ENCODE data around the gene TIGAR. TPM values are rescaled to one million over a fixed set of nuclear protein-coding genes. Genes with fewer than 3 reads are reported as not detected.
A peak's percentile ranks its signal among the peaks of the same experiment; 100 is the strongest.

The TIGAR gene
- polyA plus RNA-seq, 1 donor from 2014 or later: 10.0 TPM

- no peak for TF ChIP-seq REST (IDR thresholded peaks at IDR 0.05; ENCODE audit: borderline replicate concordance)
- no peak for TF ChIP-seq EZH2 (IDR thresholded peaks at IDR 0.05; ENCODE audit: borderline replicate concordance, insufficient read depth, low read length, poor library complexity, severe bottlenecking)
- no peaks in the 10 kb centered on the region for H4K20me1 ChIP-seq (ENCODE audit: insufficient read depth)
- no peak overlapping the region for H3K4me2 ChIP-seq (ENCODE audit: low read length)
- no peaks in the 10 kb centered on the region for H3K36me3 ChIP-seq (ENCODE audit: insufficient read depth, low read length)
- no peaks in the 10 kb centered on the region for H3K9me3 ChIP-seq (ENCODE audit: low read length)
- H3K9ac ChIP-seq (ENCODE audit: low read length): no peak overlapping the region
- no peaks in the 10 kb centered on the region for H3K27me3 ChIP-seq (ENCODE audit: insufficient read depth, low read depth, low read length)
- no peaks in the 10 kb centered on the region for H3K9me2 ChIP-seq (ENCODE audit: insufficient read depth, low read length)
- peak overlapping the region; percentile 100 for H3K4me3 ChIP-seq (ENCODE audit: low read length)
- peaks cover 10% of the 10 kb centered on the region for H3K79me2 ChIP-seq (replicated peaks; ENCODE audit: insufficient read depth, low read length)
- no peak overlapping the region for H3K27ac ChIP-seq (ENCODE audit: low read length)
- no peak overlapping the region for H2AFZ ChIP-seq (ENCODE audit: low read depth, low read length)
- H3F3A ChIP-seq (ENCODE audit: insufficient read depth, low read length, poor library complexity, severe bottlenecking): no peaks in the 10 kb centered on the region
Observed at GRCh38 chr12:4322726-4323125, 1.7 kb downstream of the TIGAR start.

GRCh38 chr12:4323396-4323795 lies 2.4 kb downstream of the TIGAR start:
- H3K4me3 ChIP-seq (ENCODE audit: low read length): no peak overlapping the region

More at GRCh38 chr12:4323396-4323795, 2.4 kb downstream of the TIGAR start:
- TF ChIP-seq RAD21 (conservative IDR thresholded peaks at IDR 0.05) (no peak), EP300 (conservative IDR thresholded peaks at IDR 0.05; ENCODE audit: poor library complexity, severe bottlenecking) (no peak), EZH2 (IDR thresholded peaks at IDR 0.05; ENCODE audit: borderline replicate concordance, insufficient read depth, low read length, poor library complexity, severe bottlenecking) (no peak), MXI1 (conservative IDR thresholded peaks at IDR 0.05; ENCODE audit: poor library complexity, severe bottlenecking) (no peak), CTCF (IDR thresholded peaks at IDR 0.05; ENCODE audit: poor library complexity, severe bottlenecking) (no peak), SMC3 (conservative IDR thresholded peaks at IDR 0.05; ENCODE audit: poor library complexity) (no peak), TAF1 (IDR thresholded peaks at IDR 0.05; ENCODE audit: low read depth) (no peak), REST (IDR thresholded peaks at IDR 0.05; ENCODE audit: borderline replicate concordance) (no peak), POLR2AphosphoS5 (IDR thresholded peaks at IDR 0.05) (no peak)
- Histone ChIP-seq H3F3A (ENCODE audit: insufficient read depth, low read length, poor library complexity, severe bottlenecking) (no peaks in the 10 kb centered on the region), H3K27ac (ENCODE audit: low read length) (no peak overlapping the region), H3K9me2 (ENCODE audit: insufficient read depth, low read length) (no peaks in the 10 kb centered on the region), H3K9ac (ENCODE audit: low read length) (no peak overlapping the region), H3K36me3 (ENCODE audit: insufficient read depth, low read length) (no peaks in the 10 kb centered on the region), H3K4me2 (ENCODE audit: low read length) (no peak overlapping the region), H4K20me1 (ENCODE audit: insufficient read depth) (no peaks in the 10 kb centered on the region), H3K27me3 (ENCODE audit: insufficient read depth, low read depth, low read length) (no peaks in the 10 kb centered on the region), H3K79me2 (replicated peaks; ENCODE audit: insufficient read depth, low read length) (peaks cover 10% of the 10 kb centered on the region), H3K9me3 (ENCODE audit: low read length) (no peaks in the 10 kb centered on the region), H2AFZ (ENCODE audit: low read depth, low read length) (no peak overlapping the region)
